Measurements from ENCODE around the gene CPNE1. TPM values are rescaled to one million over a fixed set of nuclear protein-coding genes. Genes with fewer than 3 reads are reported as not detected.

The CPNE1 gene
- total RNA-seq, 2 donors from 2014 or later = 332 to 352 TPM

- Mint-ChIP-seq H3K27ac (no peak overlapping the region), H3K9me3 (no peaks in the 10 kb centered on the region), H3K36me3 (no peaks in the 10 kb centered on the region)
- ATAC-seq (no peak), DNase-seq (ENCODE audit: low spot score in 2 of 2) (no peak)
These were observed 82.6 kb downstream of the CPNE1 start for GRCh38 chr20:35582131-35582530.

- Mint-ChIP-seq H3K36me3 (no peaks in the 10 kb centered on the region), H3K27ac (no peak overlapping the region), H3K9me3 (no peaks in the 10 kb centered on the region)
- DNase-seq (ENCODE audit: low spot score in 2 of 2) = no peak
- ATAC-seq = no peak
These were observed 85.5 kb downstream of the CPNE1 start for GRCh38 chr20:35579196-35579595.

GRCh38 chr20:35578469-35578868 is 86.2 kb downstream of the CPNE1 start:
- Mint-ChIP-seq H3K36me3 (no peaks in the 10 kb centered on the region), H3K9me3 (no peaks in the 10 kb centered on the region), H3K27ac (no peak overlapping the region)
- ATAC-seq = no peak
- DNase-seq (ENCODE audit: low spot score in 2 of 2) = no peak

- Mint-ChIP-seq H3K9me3 (peaks cover 5% of the 10 kb centered on the region in 2 donors), H3K36me3 (peaks cover 6 to 8% of the 10 kb centered on the region in 2 donors), H3K27ac (no peak overlapping the region)
- no peak for DNase-seq (ENCODE audit: low spot score in 2 of 2)
- no peak for ATAC-seq
These were observed 87.9 kb downstream of the CPNE1 start for GRCh38 chr20:35576816-35577215.

Other genes with a start within 250 kb of the CPNE1 start
- gene GDF5, start 226.7 kb downstream of the CPNE1 start, total RNA-seq = under 1 TPM in 1 of 2 donors, not detected in 1; 0.11 TPM
- gene CEP250, start 209.3 kb downstream of the CPNE1 start, total RNA-seq = 10 to 100 TPM; 62.5 to 74.7 TPM
- not detected for gene C20orf173, start 135.2 kb downstream of the CPNE1 start, total RNA-seq
- 100 to 1,000 TPM; 132 to 150 TPM for gene ERGIC3, start 122.8 kb downstream of the CPNE1 start, total RNA-seq
- 10 to 100 TPM in 1 of 2 donors, 1 to 10 TPM in 1; 9.6 to 13.2 TPM for gene SPAG4, start 49.1 kb downstream of the CPNE1 start, total RNA-seq
- gene RBM12, start within 50 bp of the CPNE1 start, total RNA-seq = 100 to 1,000 TPM; 110 to 116 TPM
- 10 to 100 TPM; 48.5 to 50.1 TPM for gene NFS1, start 34.5 kb upstream of the CPNE1 start, total RNA-seq
- 100 to 1,000 TPM; 111 to 120 TPM for gene ROMO1, start 34.5 kb upstream of the CPNE1 start, total RNA-seq
- gene RBM39, start 77.4 kb upstream of the CPNE1 start, total RNA-seq = 100 to 1,000 TPM; 343 to 380 TPM
- 10 to 100 TPM; 58.5 to 71.4 TPM for gene PHF20, start 107.1 kb upstream of the CPNE1 start, total RNA-seq

Measured in activated naive CD4-positive, alpha-beta T cell treated with anti-CD3 and anti-CD28 coated beads, Interleukin-2, amount 50 U/mL, for 72 hours (primary cell).